MCF 10A (cell line): ENCODE results near the gene PYY. TPM values are rescaled to one million over a fixed set of nuclear protein-coding genes. Genes with fewer than 3 reads are reported as not detected.

Experiments used
- BruUV-seq: library from RNA; stranded (reverse); fragments of 400-500 nt; replicated peaks from 2 replicates; lab custom pipeline; 2021; lab: Mats Ljungman, UMichigan
- CTCF ChIA-PET: fragments of 300-600 bp; sonication (Branson Sonifier 250); formaldehyde crosslinking; extraction: SDS; loops from one replicate; lab custom pipeline; 2021; ENCODE audit warnings: antibody characterized with exemption, inconsistent platforms; lab: Yijun Ruan, JAX
- POLR2A ChIA-PET: fragments of 300-600, 350-650 bp; sonication (Branson Sonifier 250); formaldehyde crosslinking; extraction: SDS; loops from one replicate; lab custom pipeline; 2020; ENCODE audit warnings: antibody characterized with exemption, inconsistent platforms; lab: Yijun Ruan, JAX
- DNase-seq: peaks from one replicate; pipeline ENCODE4 v3.0.0-alpha.2; 2018; ENCODE audit not compliant: unreplicated experiment
- H3K27ac Mint-ChIP-seq: one replicate; pipeline ENCODE4 v1.8.0; 2022; ENCODE audit warnings: mild to moderate bottlenecking, low read depth, mixed read lengths; ENCODE audit not compliant: unreplicated experiment
- H3K27me3 Mint-ChIP-seq: one replicate; pipeline ENCODE4 v1.8.0; 2022; ENCODE audit warnings: mixed read lengths; ENCODE audit not compliant: insufficient read depth, unreplicated experiment
- H3K36me3 Mint-ChIP-seq: one replicate; pipeline ENCODE4 v1.8.0; 2022; ENCODE audit warnings: mild to moderate bottlenecking, moderate library complexity, mixed read lengths; ENCODE audit not compliant: insufficient read depth, unreplicated experiment
- H3K4me1 Mint-ChIP-seq: one replicate; pipeline ENCODE4 v1.8.0; 2022; ENCODE audit warnings: mixed read lengths; ENCODE audit not compliant: insufficient read depth, unreplicated experiment
- H3K4me3 Mint-ChIP-seq: one replicate; pipeline ENCODE4 v1.8.0; 2022; ENCODE audit warnings: mild to moderate bottlenecking, moderate library complexity, mixed read lengths; ENCODE audit not compliant: unreplicated experiment
- H3K9me3 Mint-ChIP-seq: one replicate; pipeline ENCODE4 v1.8.0; 2022; ENCODE audit warnings: mixed read lengths; ENCODE audit not compliant: unreplicated experiment
- intact Hi-C: fragments of 100-400 bp; cut with micrococcal nuclease; formaldehyde crosslinking; loops from 2 replicates; pipeline ENCODE4 v1.14.1; 2022
- total RNA-seq: library from RNA; stranded (reverse); gene quantifications from 2 replicates; pipeline ENCODE4 v1.2.3, GENCODE V29; 2022
- TF ChIP-seq, protein P1 (sequence below): fragments of 200-600 bp; IDR thresholded peaks from one replicate; pipeline ENCODE4 v1.8.0; 2022; ENCODE audit warnings: antibody characterized with exemption, mild to moderate bottlenecking; ENCODE audit not compliant: unreplicated experiment

The PYY gene
- total RNA-seq, 1 experiment from 2014 or later = not detected

GRCh38 chr17:43952724-43953666 is 745 bp downstream of the PYY start:
- POLR2A ChIA-PET = no interaction called here
- BruUV-seq = no TSS peak
- H3K9me3 Mint-ChIP-seq = no peaks in the 10 kb centered on the region
- TF ChIP-seq, protein P1, sequence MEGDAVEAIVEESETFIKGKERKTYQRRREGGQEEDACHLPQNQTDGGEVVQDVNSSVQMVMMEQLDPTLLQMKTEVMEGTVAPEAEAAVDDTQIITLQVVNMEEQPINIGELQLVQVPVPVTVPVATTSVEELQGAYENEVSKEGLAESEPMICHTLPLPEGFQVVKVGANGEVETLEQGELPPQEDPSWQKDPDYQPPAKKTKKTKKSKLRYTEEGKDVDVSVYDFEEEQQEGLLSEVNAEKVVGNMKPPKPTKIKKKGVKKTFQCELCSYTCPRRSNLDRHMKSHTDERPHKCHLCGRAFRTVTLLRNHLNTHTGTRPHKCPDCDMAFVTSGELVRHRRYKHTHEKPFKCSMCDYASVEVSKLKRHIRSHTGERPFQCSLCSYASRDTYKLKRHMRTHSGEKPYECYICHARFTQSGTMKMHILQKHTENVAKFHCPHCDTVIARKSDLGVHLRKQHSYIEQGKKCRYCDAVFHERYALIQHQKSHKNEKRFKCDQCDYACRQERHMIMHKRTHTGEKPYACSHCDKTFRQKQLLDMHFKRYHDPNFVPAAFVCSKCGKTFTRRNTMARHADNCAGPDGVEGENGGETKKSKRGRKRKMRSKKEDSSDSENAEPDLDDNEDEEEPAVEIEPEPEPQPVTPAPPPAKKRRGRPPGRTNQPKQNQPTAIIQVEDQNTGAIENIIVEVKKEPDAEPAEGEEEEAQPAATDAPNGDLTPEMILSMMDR = no peak
- DNase-seq = no peak
- CTCF ChIA-PET = no interaction called here
- H3K4me1 Mint-ChIP-seq = peaks cover 14% of the 10 kb centered on the region
- no peaks in the 10 kb centered on the region for H3K36me3 Mint-ChIP-seq
- no peak overlapping the region for H3K27ac Mint-ChIP-seq
- H3K4me3 Mint-ChIP-seq = no peak overlapping the region
- intact Hi-C loops = no loop called here
- H3K27me3 Mint-ChIP-seq = peaks cover 28% of the 10 kb centered on the region

- BruUV-seq = no TSS peak
- Mint-ChIP-seq H3K27ac (no peak overlapping the region), H3K4me3 (no peak overlapping the region), H3K4me1 (peaks cover 9% of the 10 kb centered on the region), H3K27me3 (peaks cover 28% of the 10 kb centered on the region), H3K9me3 (no peaks in the 10 kb centered on the region), H3K36me3 (no peaks in the 10 kb centered on the region)
- TF ChIP-seq, protein P1 = no peak
- intact Hi-C loops = no loop called here
- DNase-seq = no peak
- CTCF ChIA-PET = interaction anchor here (0.6 kb wide), 1 partner anchor 685 kb away, joined by 4 read pairs; no protein-coding TSS in a partner anchor
- POLR2A ChIA-PET = no interaction called here
Measured at GRCh38 chr17:43952351-43952723, 1.4 kb downstream of the PYY start.

DNA sequence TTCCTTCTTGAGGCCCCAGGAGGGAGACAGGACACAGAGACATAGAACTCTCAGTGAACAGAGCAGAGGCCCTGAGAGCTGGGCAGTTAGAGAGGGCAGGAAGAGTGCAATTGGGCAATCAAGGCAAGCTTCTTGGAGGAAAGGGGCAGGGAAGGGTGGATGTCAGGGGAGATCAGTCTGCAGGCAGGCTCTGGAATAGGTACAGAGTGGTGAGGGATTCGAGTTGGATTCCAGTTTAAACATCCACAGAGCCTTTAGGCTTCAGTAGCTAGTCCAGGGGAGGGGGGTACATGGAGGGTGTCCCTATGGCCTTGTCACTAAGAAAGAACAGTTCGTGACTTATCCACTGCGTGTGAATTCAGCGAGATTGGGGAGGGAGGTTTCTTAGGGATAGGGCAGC is 2.0 kb downstream of the PYY start:
- H3K27me3 Mint-ChIP-seq = peaks cover 28% of the 10 kb centered on the region
- no TSS peak for BruUV-seq

GRCh38 chr17:43950554-43950953 is 3.2 kb downstream of the PYY start:
- TF ChIP-seq, protein P1 = no peak
- peaks cover 9% of the 10 kb centered on the region for H3K4me1 Mint-ChIP-seq
- intact Hi-C loops = no loop called here
- peaks cover 28% of the 10 kb centered on the region for H3K27me3 Mint-ChIP-seq
- no peak for DNase-seq
- H3K9me3 Mint-ChIP-seq = no peaks in the 10 kb centered on the region
- no peak overlapping the region for H3K27ac Mint-ChIP-seq
- no peaks in the 10 kb centered on the region for H3K36me3 Mint-ChIP-seq
- BruUV-seq = no TSS peak
- CTCF ChIA-PET = interaction anchor here (0.5 to 1.0 kb wide), 3 partner anchors 11 to 271 kb away, joined by 3 to 6 read pairs (median 3); no protein-coding TSS in a partner anchor
- POLR2A ChIA-PET = interaction anchor here (0.7 kb wide), 1 partner anchor 13 kb away, joined by 4 read pairs; no protein-coding TSS in a partner anchor
- no peak overlapping the region for H3K4me3 Mint-ChIP-seq

More for the DNA sequence above, 2.0 kb downstream of the PYY start:
- intact Hi-C loops = no loop called here
- no peak overlapping the region for H3K27ac Mint-ChIP-seq
- no peak for DNase-seq
- TF ChIP-seq, protein P1 = no peak
- ChIA-PET POLR2A (no interaction called here), CTCF (interaction anchor here (0.6 to 0.9 kb wide), 3 partner anchors 41 to 685 kb away, joined by 3 to 4 read pairs (median 3); no protein-coding TSS in a partner anchor)
- no peak overlapping the region for H3K4me3 Mint-ChIP-seq
- H3K9me3 Mint-ChIP-seq = no peaks in the 10 kb centered on the region
- peaks cover 9% of the 10 kb centered on the region for H3K4me1 Mint-ChIP-seq
- H3K36me3 Mint-ChIP-seq = no peaks in the 10 kb centered on the region
